ENCODE measurements around the gene MATN1. TPM values are rescaled to one million over a fixed set of nuclear protein-coding genes. Genes with fewer than 3 reads are reported as not detected.

Gene MATN1
- total and polyA plus RNA-seq, 2 experiments from 2014 or later = 0.32 TPM; not detected in 1

- Histone ChIP-seq H3K9ac (no peak overlapping the region), H3K27ac (no peak overlapping the region), H3K9me2 (ENCODE audit: insufficient read depth) (no peaks in the 10 kb centered on the region), H3K4me3 (no peak overlapping the region), H3K9me3 (ENCODE audit: low read depth) (no peaks in the 10 kb centered on the region), H4K20me1 (ENCODE audit: insufficient read depth) (no peaks in the 10 kb centered on the region), H3K4me2 (ENCODE audit: unreplicated experiment) (no peak overlapping the region), H2AFZ (no peak overlapping the region), H3F3A (ENCODE audit: insufficient read depth) (peaks cover 25% of the 10 kb centered on the region), H3K36me3 (ENCODE audit: low read depth) (no peaks in the 10 kb centered on the region), H3K4me1 (ENCODE audit: insufficient read depth) (peaks cover 15% of the 10 kb centered on the region), H3K79me2 (ENCODE audit: insufficient read depth) (no peaks in the 10 kb centered on the region), H3K27me3 (replicated peaks; ENCODE audit: insufficient read depth) (peaks cover 6% of the 10 kb centered on the region)
- in situ Hi-C loops (cut with MboI) = no loop called here
- WGBS, 2 experiments (ENCODE audit: low coverage in 1 of 2, low lambda C conversion rate in 2 of 2, missing lambda C conversion rate in 2 of 2) = 68 to 77% methylated on average over 3 of the region's 3 CpGs
- no peak for DNase-seq
- TF ChIP-seq EZH2 (IDR thresholded peaks at IDR 0.05; ENCODE audit: insufficient read depth, poor library complexity, severe bottlenecking) (no peak), EZH2phosphoT487 (IDR thresholded peaks at IDR 0.05; ENCODE audit: insufficient read depth, low read depth) (no peak)
Measured at GRCh38 chr1:30678209-30678608, 45.2 kb downstream of the MATN1 start.

GRCh38 chr1:30677471-30677870 is 45.9 kb downstream of the MATN1 start:
- in situ Hi-C loops (cut with MboI) = no loop called here
- no peaks in the 10 kb centered on the region for H3K9me3 ChIP-seq (ENCODE audit: low read depth)
- no peak overlapping the region for H3K4me2 ChIP-seq (ENCODE audit: unreplicated experiment)
- TF ChIP-seq EZH2 (IDR thresholded peaks at IDR 0.05; ENCODE audit: insufficient read depth, poor library complexity, severe bottlenecking) (no peak), EZH2phosphoT487 (IDR thresholded peaks at IDR 0.05; ENCODE audit: insufficient read depth, low read depth) (no peak)
- DNase-seq = no peak
- no peaks in the 10 kb centered on the region for H3K36me3 ChIP-seq (ENCODE audit: low read depth)
- H3K79me2 ChIP-seq (ENCODE audit: insufficient read depth) = no peaks in the 10 kb centered on the region
- H3K9ac ChIP-seq = no peak overlapping the region
- peaks cover under 1% of the 10 kb centered on the region for H3K27me3 ChIP-seq (replicated peaks; ENCODE audit: insufficient read depth)
- no peaks in the 10 kb centered on the region for H3K9me2 ChIP-seq (ENCODE audit: insufficient read depth)
- H4K20me1 ChIP-seq (ENCODE audit: insufficient read depth) = no peaks in the 10 kb centered on the region
- 52 to 57% methylated on average over 2 of the region's 2 CpGs for WGBS, 2 experiments (ENCODE audit: low coverage in 1 of 2, low lambda C conversion rate in 2 of 2, missing lambda C conversion rate in 2 of 2)
- peaks cover 32% of the 10 kb centered on the region for H3F3A ChIP-seq (ENCODE audit: insufficient read depth)
- no peak overlapping the region for H2AFZ ChIP-seq
- peaks cover 21% of the 10 kb centered on the region for H3K4me1 ChIP-seq (ENCODE audit: insufficient read depth)
- no peak overlapping the region for H3K4me3 ChIP-seq
- no peak overlapping the region for H3K27ac ChIP-seq

- Histone ChIP-seq H3K4me3 (no peak overlapping the region), H3K27me3 (replicated peaks; ENCODE audit: insufficient read depth) (no peaks in the 10 kb centered on the region), H3K9me2 (ENCODE audit: insufficient read depth) (no peaks in the 10 kb centered on the region), H3F3A (ENCODE audit: insufficient read depth) (peaks cover 37% of the 10 kb centered on the region), H3K4me2 (ENCODE audit: unreplicated experiment) (peak overlapping the region; percentile 32), H3K36me3 (ENCODE audit: low read depth) (no peaks in the 10 kb centered on the region), H3K9me3 (ENCODE audit: low read depth) (no peaks in the 10 kb centered on the region), H3K79me2 (ENCODE audit: insufficient read depth) (no peaks in the 10 kb centered on the region), H2AFZ (no peak overlapping the region), H4K20me1 (ENCODE audit: insufficient read depth) (no peaks in the 10 kb centered on the region), H3K9ac (peak overlapping the region; percentile 23), H3K27ac (peak overlapping the region; percentile 67), H3K4me1 (ENCODE audit: insufficient read depth) (peaks cover 33% of the 10 kb centered on the region)
- in situ Hi-C loops (cut with MboI) = no loop called here
- DNase-seq = peak; percentile 84
- 1 to 2% methylated on average over 2 of the region's 2 CpGs for WGBS, 2 experiments (ENCODE audit: low coverage in 1 of 2, low lambda C conversion rate in 2 of 2, missing lambda C conversion rate in 2 of 2)
- TF ChIP-seq EZH2 (IDR thresholded peaks at IDR 0.05; ENCODE audit: insufficient read depth, poor library complexity, severe bottlenecking) (no peak), EZH2phosphoT487 (IDR thresholded peaks at IDR 0.05; ENCODE audit: insufficient read depth, low read depth) (no peak)
Measured at GRCh38 chr1:30675761-30676160, 47.6 kb downstream of the MATN1 start.

DNA sequence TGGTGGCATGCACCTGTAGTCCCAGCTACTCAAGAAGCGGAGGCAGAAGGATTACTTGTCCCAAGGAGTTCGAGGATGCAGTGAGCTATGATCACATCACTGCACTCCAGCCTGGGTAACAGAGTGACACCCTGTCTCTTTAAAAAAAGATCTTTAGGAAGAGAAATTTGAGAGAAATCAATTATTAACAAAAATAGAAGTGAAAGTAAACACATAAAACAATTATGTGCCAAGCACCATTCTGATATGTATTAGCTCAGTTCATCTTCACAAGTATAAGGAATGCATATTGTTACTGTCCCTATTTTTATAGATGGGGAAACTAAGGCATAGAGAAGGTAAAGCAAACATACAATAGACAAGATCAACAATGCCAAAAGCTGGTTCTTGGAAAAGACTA is 48.1 kb downstream of the MATN1 start:
- H3K4me2 ChIP-seq (ENCODE audit: unreplicated experiment) = peak overlapping the region; percentile 32
- no peaks in the 10 kb centered on the region for H4K20me1 ChIP-seq (ENCODE audit: insufficient read depth)
- no peaks in the 10 kb centered on the region for H3K9me3 ChIP-seq (ENCODE audit: low read depth)
- no peaks in the 10 kb centered on the region for H3K79me2 ChIP-seq (ENCODE audit: insufficient read depth)
- no peaks in the 10 kb centered on the region for H3K9me2 ChIP-seq (ENCODE audit: insufficient read depth)
- no peaks in the 10 kb centered on the region for H3K36me3 ChIP-seq (ENCODE audit: low read depth)
- in situ Hi-C loops (cut with MboI) = no loop called here
- no peak overlapping the region for H2AFZ ChIP-seq
- H3K4me3 ChIP-seq = no peak overlapping the region
- peaks cover 37% of the 10 kb centered on the region for H3F3A ChIP-seq (ENCODE audit: insufficient read depth)
- no peak for DNase-seq
- peak overlapping the region; percentile 23 for H3K9ac ChIP-seq
- TF ChIP-seq EZH2 (IDR thresholded peaks at IDR 0.05; ENCODE audit: insufficient read depth, poor library complexity, severe bottlenecking) = no peak
- no peak for TF ChIP-seq EZH2phosphoT487 (IDR thresholded peaks at IDR 0.05; ENCODE audit: insufficient read depth, low read depth)
- peak overlapping the region; percentile 67 for H3K27ac ChIP-seq
- 51 to 59% methylated on average over 2 of the region's 2 CpGs for WGBS, 2 experiments (ENCODE audit: low coverage in 1 of 2, low lambda C conversion rate in 2 of 2, missing lambda C conversion rate in 2 of 2)
- peaks cover 37% of the 10 kb centered on the region for H3K4me1 ChIP-seq (ENCODE audit: insufficient read depth)
- no peaks in the 10 kb centered on the region for H3K27me3 ChIP-seq (replicated peaks; ENCODE audit: insufficient read depth)

DNA sequence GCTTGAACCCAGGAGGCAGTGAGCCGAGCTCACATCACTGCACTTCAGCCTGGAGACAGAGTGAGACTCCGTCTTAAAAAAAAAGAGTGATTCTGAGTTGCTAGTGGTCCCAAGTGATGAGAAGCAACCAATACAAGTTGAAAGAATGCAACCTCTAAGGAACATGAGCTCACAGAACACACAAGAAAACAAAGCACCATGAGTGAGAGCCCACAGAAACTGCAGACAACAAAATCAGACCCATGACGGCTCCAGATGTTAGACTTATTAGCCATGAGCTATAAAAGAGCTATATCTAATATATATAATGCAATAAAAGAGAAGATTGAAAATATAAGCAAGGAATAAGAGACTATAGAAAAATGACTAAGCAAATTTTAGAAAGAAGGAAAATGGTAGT is 50.0 kb downstream of the MATN1 start:
- 77 to 78% methylated on average over 3 of the region's 3 CpGs for WGBS, 2 experiments (ENCODE audit: low coverage in 1 of 2, low lambda C conversion rate in 2 of 2, missing lambda C conversion rate in 2 of 2)
- in situ Hi-C loops (cut with MboI) = no loop called here
- peaks cover 56% of the 10 kb centered on the region for H3K4me1 ChIP-seq (ENCODE audit: insufficient read depth)

More for the DNA sequence above, 50.0 kb downstream of the MATN1 start:
- H3K4me2 ChIP-seq (ENCODE audit: unreplicated experiment) = no peak overlapping the region
- H3K9me3 ChIP-seq (ENCODE audit: low read depth) = no peaks in the 10 kb centered on the region
- peak overlapping the region; percentile 67 for H3K27ac ChIP-seq
- peaks cover 46% of the 10 kb centered on the region for H3F3A ChIP-seq (ENCODE audit: insufficient read depth)
- H3K36me3 ChIP-seq (ENCODE audit: low read depth) = no peaks in the 10 kb centered on the region
- H3K9me2 ChIP-seq (ENCODE audit: insufficient read depth) = no peaks in the 10 kb centered on the region
- no peaks in the 10 kb centered on the region for H3K27me3 ChIP-seq (replicated peaks; ENCODE audit: insufficient read depth)
- H3K4me3 ChIP-seq = no peak overlapping the region
- no peak overlapping the region for H3K9ac ChIP-seq
- TF ChIP-seq EZH2phosphoT487 (IDR thresholded peaks at IDR 0.05; ENCODE audit: insufficient read depth, low read depth) (no peak), EZH2 (IDR thresholded peaks at IDR 0.05; ENCODE audit: insufficient read depth, poor library complexity, severe bottlenecking) (no peak)
- H3K79me2 ChIP-seq (ENCODE audit: insufficient read depth) = no peaks in the 10 kb centered on the region
- no peaks in the 10 kb centered on the region for H4K20me1 ChIP-seq (ENCODE audit: insufficient read depth)
- DNase-seq = no peak
- H2AFZ ChIP-seq = no peak overlapping the region
